Activated CD4-positive, alpha-beta T cell treated with anti-CD3 and anti-CD28 coated beads, Interleukin-2, amount 50 U/mL, for 48 hours (primary cell): ENCODE data around the gene SLC26A9.
A peak's percentile ranks its signal among the peaks of the same experiment; 100 is the strongest.
"Not testable (repeated sequence)": the region's sequence is repeated elsewhere in the genome, so short reads cannot be mapped to it uniquely, and the experiment has no call there.

ENCODE experiments used
- DNase-seq, 2 experiments: peaks; one replicate each; pipeline ENCODE4 v3.0.0-alpha.2; 2020

The SLC26A9 gene

GRCh38 chr1:205924460-205924790 is 18.8 kb downstream of the SLC26A9 start:
- DNase-seq = no peak

- DNase-seq = no peak
Observed at GRCh38 chr1:205923651-205924459, 19.4 kb downstream of the SLC26A9 start.

DNA sequence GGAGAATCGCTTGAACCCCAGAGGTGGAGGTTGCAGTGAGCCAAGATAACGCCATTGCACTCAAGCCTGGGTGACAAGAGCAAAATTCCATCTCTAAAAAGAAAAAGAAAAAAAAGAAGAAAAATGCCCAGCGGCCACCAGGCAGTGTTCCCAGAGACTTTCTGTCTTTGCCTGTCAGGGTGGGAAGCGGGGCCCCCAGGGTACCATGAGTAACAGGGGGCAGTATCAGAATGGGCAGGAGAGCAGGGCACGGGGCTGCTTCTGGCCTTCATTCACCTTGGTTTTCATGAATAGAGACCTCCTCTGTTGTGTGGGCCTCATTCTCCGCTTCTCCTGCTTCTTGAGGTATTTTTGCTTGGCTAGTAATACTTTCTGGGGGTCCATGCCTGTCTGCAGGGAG is 20.4 kb downstream of the SLC26A9 start:
- DNase-seq = no peak

- DNase-seq = no peak
Observed at GRCh38 chr1:205922314-205922713, 20.9 kb downstream of the SLC26A9 start.

DNA sequence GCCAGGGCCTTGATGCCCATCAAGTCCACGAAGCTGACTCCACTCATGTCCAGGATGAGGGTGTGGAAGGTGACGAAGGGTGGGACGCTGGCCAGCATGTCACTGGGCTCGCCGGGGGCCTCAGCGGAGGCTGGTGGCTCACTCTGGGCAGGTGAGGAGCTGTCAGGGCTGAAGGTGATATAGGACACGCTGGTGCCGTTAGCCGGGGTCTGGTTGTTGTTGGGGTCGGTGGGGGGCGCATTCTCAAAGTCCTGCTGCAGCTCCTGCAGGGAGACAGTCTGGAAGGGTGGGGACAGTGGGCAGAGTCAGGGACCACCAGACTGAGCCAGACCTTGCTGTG is 21.7 kb downstream of the SLC26A9 start:
- DNase-seq = no peak

DNA sequence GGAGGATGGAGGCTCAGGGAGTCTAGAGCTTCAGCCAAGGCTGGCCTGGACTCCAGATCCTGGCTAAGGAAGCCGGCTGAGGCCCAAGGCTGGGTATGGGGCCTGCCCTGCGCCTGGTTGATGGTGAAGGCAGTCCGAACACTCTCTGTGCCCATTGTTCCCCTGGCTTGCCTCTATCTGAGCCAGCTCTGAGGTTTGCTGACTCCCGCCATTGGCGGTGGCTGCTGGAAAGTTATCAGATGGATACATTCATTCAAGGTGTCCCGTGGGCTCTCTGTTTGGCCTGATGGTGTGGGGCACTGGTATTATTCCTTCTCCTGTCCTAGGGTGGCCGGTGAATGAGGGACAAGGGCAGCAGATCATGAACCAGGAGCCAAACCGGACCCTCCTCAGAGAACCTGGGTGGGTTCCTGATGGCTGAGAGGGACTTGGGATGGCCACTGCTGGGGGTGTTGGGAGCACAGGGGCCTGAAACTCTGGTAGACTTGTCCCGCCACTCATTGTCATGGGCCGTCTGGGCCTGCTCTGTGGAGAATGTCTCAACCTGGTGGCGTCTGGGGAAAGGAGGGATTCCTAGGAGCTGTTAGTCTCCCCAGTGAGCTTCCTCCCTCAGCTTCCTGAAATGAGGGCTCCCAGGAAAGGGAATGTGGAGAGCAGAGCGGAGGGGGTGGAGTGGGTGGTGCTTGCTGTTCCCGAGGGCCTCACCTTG is 22.2 kb downstream of the SLC26A9 start:
- no peak for DNase-seq

DNA sequence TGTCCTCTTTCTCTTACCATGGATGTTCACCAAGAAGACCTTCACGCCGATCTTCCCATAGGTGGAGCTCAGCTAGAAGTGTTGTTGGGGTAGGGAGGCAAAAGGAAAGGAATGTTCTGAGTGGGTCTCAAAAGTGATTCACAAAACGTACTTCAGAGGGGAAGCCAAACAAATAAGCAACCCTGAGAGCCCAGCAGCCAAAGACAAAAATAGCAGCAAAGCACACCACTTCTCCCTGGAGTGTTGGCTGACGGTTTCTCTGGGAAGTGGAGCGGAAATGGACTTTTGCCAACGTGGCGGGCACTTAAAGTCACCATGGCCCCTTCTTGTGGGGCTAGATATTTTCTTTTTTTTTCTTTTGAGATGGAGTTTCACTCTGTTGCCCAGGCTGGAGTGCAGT is 23.1 kb downstream of the SLC26A9 start:
- DNase-seq = no peak

GRCh38 chr1:205918955-205919746 is 24.1 kb downstream of the SLC26A9 start:
- peak; percentile 80 to 85 for DNase-seq

- DNase-seq = no peak
Observed at GRCh38 chr1:205917466-205918238, 25.6 kb downstream of the SLC26A9 start.

- DNase-seq = no peak
Observed at GRCh38 chr1:205916541-205916940, 26.7 kb downstream of the SLC26A9 start.

GRCh38 chr1:205915354-205915990 is 27.8 kb downstream of the SLC26A9 start:
- no peak for DNase-seq

GRCh38 chr1:205914730-205915129 is 28.5 kb downstream of the SLC26A9 start:
- no peak for DNase-seq

DNA sequence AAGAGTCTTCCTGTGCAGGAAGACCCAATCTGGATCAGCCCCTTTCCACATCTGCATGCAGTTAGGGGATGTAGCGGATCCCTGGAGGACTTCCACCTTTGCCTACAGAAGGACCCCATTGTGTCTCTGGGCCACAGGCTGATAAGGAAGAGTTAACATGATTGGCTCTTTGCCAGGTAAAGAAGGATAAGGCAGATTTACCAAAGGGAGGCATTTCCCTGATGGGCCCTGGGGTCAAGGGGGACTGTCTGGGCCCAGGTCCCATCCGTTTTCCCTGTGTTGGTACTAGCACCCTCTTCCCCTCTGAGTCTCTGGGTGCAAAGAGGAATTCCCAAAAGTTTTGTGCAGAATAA is 29.1 kb downstream of the SLC26A9 start:
- no peak for DNase-seq

DNA sequence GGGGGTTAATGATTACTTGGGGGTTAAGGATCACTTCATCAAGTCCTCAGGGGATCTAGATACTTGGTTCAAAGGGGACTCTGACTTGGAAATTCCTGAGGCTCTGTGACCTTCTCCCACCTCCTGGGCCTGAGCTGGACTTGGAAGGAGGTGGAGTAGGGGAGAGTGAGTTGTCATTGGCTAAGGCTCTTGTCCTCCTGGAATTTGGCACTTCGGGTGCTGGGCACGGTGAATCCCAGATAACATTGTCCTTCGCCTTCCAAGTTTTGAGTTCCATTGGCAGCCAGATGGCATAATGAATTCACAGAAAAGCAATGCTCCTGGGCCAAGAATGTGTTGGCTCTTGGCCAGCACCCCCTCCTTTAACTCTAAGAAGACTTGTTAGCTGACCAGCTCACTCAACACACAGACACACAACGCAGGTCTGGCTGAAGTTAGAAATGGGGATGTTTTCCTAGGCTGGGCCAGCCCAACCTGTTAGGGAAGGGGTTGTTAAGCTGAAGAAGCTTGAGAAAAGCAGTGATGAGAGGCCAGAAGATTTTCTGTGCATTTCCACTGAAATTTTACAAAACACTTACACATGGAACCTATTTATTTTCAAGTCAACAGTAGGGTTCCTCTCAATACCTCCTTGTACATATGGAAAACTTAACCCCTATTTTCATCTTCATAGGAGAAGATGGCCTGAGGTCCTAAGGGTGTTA is 29.7 kb downstream of the SLC26A9 start:
- DNase-seq = no peak

GRCh38 chr1:205907794-205908193 is 35.5 kb downstream of the SLC26A9 start:
- no peak for DNase-seq

DNA sequence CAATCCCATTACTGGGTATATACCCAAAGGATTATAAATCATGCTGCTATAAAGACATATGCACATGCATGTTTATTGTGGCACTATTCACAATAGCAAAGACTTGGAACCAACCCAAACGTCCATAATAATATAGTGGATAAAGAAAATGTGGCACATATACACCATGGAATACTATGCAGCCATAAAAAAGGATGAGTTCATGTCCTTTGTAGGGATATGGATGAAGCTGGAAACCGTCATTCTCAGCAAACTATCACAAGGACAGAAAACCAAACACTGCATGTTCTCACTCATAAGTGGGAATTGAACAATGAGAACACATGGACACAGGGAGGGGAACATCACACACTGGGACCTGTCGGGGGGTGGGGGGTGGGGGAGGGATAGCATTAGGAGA is 38.2 kb downstream of the SLC26A9 start:
- not testable (repeated sequence) for DNase-seq

- DNase-seq = no peak
Observed at GRCh38 chr1:205896351-205896750, 46.9 kb downstream of the SLC26A9 start.

DNA sequence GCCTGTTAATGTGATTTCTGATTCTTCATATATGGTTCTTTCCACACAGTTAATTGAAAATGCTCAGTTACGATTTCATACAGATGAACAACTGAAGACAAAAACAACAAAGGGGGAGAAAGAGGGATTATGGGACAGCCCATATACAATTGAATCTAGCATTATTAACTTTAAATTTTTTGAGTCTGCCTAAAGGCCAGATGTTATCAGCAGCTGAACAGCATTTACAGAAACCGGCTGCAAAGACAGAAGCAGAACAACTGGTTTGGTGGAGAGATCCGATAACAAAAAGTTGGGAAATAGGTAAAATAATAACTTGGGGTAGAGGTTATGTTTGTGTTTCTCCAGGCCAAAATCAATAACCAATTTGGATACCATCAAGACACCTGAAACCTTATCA is 49.1 kb downstream of the SLC26A9 start:
- DNase-seq = not testable (repeated sequence)

DNA sequence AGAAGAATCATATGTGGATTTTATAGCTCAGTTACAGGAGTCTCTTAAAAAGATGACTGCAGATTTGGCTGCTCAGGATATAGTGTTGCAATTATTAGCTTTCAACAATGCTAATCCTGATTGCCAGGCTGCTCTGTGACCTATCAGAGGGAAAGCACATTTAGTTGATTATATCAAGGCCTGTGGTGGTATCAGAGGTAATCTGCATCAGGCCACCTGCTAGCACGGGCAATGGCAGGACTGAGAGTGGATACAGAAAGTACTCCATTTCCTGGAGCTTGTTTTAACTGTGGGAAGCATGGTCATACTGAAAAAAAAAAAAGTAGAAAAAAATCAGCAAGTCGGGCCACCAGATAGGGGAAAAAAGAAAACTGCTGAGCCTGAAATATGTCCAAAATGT is 51.1 kb downstream of the SLC26A9 start:
- DNase-seq = not testable (repeated sequence)

DNA sequence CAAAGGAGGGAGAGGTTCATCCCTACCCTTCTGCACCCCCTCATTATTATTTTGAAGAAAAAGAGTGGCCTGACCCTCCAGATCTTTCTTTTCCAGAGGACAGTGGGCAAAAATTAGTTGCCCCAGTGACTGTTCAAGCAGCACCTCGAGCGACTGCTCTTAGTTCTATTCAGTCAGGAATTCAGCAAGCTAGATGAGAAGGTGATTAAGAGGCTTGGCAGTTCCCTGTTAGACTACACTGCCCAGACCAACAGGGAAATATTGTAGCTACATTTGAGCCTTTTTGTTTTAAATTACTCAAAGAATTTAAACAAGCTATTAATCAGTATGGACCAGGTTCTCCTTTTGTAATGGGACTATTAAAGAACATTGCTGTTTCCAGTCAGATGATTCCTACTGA is 51.8 kb downstream of the SLC26A9 start:
- not testable (repeated sequence) for DNase-seq

DNA sequence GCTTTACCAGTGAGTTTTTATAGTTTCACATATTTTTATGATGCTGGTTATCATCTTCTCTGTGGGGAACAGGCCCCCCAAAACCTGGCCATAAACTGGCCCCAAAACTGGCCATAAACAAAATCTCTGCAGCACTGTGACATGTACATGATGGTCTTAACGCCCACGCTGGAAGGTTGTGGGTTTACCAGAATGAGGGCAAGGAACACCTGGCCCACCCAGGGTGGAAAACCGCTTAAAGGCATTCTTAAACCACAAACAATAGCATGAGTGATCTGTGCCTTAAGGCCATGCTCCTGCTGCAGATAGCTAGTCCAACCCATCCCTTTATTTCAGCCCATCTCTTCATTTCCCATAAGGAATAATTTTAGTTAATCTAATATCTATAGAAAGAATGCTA is 52.6 kb downstream of the SLC26A9 start:
- not testable (repeated sequence) for DNase-seq

GRCh38 chr1:205889706-205890105 is 53.5 kb downstream of the SLC26A9 start:
- not testable (repeated sequence) for DNase-seq
